Measurements from ENCODE around the gene KLHL34. TPM values are rescaled to one million over a fixed set of nuclear protein-coding genes. Genes with fewer than 3 reads are reported as not detected.

The KLHL34 gene, protein sequence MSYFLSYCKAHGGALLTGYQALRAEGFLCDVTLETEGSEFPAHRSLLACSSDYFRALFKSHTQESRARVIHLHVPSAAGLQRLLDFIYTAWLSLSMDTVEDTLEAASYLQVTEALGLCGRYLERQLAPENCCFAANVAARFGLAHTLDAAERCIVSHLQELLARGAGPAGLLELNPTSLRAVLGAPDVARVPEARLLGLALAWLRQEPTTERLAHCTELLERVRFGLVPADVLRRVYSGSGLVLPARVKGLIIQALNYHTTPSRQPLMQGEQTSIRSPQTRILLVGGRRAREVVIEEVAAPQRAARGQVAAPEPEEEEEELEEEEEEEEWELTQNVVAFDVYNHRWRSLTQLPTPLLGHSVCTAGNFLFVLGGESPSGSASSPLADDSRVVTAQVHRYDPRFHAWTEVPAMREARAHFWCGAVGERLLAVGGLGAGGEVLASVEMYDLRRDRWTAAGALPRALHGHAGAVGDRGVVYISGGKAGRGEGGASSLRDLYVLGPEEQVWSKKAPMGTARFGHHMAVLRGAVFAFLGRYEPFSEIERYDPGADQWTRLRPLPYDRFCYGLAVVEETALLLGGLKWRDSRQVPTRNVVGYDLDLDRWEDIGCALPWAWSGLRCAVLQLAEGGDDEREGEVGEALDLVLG
- not detected for polyA plus RNA-seq

DNA sequence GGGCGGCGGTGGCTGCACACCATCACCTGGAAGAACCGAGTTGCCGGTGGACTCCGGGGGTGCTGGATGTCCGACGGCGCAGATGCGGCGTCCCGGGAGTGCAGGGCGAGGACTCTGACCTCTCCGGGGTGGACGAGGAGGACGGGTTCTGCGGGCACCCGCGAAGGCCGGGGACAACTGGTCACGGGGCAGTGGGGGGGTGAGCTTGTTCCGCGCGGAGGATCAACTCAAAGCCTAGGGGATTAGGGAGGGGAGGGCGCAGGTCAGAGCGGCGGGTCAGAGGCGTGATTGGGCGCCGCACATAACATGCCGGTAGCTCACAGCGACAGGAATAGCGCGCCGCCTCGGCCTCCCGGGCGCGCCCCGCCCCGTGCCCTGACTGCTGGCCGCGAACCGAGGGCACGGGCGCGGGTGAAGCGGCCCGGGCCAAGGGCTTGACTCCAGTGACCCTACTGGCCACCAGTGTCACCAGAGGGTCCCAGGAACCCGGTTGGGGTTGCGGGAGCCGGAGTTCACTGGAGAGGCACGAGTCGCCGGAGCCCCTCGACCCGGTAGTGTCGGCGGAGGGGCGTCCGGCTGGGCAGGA is at the start of gene KLHL34:
KLHL34 (minus strand) TSS at position 179 of the 586 bp plus-strand sequence. CDS start 542 bp downstream, outside the sequence.
- DNase-seq, result no peak
- Mint-ChIP-seq H3K4me3 (no peak within 1 kb of the TSS), H3K9me3 (peaks cover 0 to 3% (median 0%) of the 10 kb centered on the region in 6 donors), H3K4me1 (no peaks in the 10 kb centered on the region), H3K36me3 (no peaks in the 10 kb centered on the region), H3K27ac (no peak within 1 kb of the TSS), H3K27me3 (ENCODE audit: low read depth in 3 of 3) (peaks cover 0 to 5% (median 1%) of the 10 kb centered on the region in 3 donors)

DNA sequence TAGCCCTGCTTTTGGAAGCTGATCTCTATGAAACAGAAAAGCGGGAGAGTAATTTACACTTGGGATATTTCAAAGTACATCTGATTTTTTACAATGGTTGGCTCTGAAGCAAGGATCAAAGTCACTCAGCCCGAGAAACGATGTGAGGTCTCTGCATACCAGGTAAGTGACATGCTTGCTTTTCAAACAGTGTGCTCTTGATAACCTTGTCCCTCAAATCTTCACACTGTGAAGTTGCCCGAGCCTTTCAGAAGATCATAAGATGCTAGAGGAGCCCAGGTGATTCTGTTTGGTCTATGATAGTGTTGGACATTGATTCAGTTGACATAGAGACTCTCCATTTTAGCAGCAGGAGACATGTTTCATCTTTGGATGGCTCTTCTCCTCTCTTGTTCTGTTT is 47.1 kb upstream of the KLHL34 start:
- peaks cover 0 to 5% (median 1%) of the 10 kb centered on the region in 3 donors for H3K27me3 Mint-ChIP-seq (ENCODE audit: low read depth in 3 of 3)
- no peaks in the 10 kb centered on the region for H3K4me1 Mint-ChIP-seq
- no peaks in the 10 kb centered on the region for H3K36me3 Mint-ChIP-seq
- H3K9me3 Mint-ChIP-seq, result peaks cover 0 to 5% (median 0%) of the 10 kb centered on the region in 6 donors
- DNase-seq, result no peak
- no peak overlapping the region for H3K4me3 Mint-ChIP-seq
- no peak overlapping the region for H3K27ac Mint-ChIP-seq

DNA sequence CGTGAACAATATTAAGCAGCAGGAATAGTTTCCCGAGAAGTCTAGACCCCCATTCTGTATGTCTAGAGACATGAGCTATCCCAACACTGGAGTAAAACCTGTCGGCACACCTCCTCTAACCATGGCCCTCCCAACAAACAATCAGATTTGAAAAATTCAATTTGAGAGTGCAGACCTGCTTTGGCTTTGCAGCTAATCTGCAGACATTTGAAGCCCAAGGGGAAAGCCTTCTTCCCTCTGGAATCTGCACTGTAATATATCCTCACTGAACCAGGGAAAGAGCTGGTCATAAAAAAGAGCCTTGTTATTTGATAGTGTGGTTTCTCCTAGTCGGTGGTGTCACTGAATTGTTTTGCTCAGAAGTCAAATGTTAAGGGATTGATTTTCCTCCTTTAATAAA is 44.6 kb upstream of the KLHL34 start:
- Mint-ChIP-seq H3K27me3 (ENCODE audit: low read depth in 3 of 3) (peaks cover 0 to 5% (median 0%) of the 10 kb centered on the region in 3 donors), H3K9me3 (peaks cover 0 to 2% (median 0%) of the 10 kb centered on the region in 6 donors), H3K27ac (no peak overlapping the region), H3K36me3 (no peaks in the 10 kb centered on the region), H3K4me1 (no peaks in the 10 kb centered on the region), H3K4me3 (no peak overlapping the region)
- DNase-seq, result no peak

DNA sequence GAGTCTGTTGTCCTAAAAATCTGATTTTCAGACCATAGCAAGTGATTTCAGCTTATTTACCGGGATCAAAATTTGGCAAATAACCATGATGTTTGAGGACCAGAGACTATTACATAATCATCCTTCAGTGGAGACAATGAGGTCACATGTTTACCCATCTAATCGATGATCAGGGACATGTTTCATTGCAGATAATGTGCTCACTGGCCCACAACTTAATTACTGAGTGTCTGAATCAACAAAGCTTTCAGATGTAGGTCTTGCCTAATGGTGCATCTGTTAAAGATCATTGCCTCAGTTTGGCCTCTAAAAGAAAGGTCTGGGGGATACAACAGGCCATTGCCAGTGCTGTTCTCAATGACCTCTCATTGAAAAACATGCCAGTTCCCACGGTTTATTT is 42.8 kb upstream of the KLHL34 start:
- H3K4me3 Mint-ChIP-seq, result no peak overlapping the region
- no peaks in the 10 kb centered on the region for H3K4me1 Mint-ChIP-seq
- peaks cover 0 to 5% (median 0%) of the 10 kb centered on the region in 3 donors for H3K27me3 Mint-ChIP-seq (ENCODE audit: low read depth in 3 of 3)
- peaks cover 0 to 2% (median 0%) of the 10 kb centered on the region in 6 donors for H3K9me3 Mint-ChIP-seq
- H3K36me3 Mint-ChIP-seq, result no peaks in the 10 kb centered on the region
- no peak overlapping the region for H3K27ac Mint-ChIP-seq
- DNase-seq, result no peak

DNA sequence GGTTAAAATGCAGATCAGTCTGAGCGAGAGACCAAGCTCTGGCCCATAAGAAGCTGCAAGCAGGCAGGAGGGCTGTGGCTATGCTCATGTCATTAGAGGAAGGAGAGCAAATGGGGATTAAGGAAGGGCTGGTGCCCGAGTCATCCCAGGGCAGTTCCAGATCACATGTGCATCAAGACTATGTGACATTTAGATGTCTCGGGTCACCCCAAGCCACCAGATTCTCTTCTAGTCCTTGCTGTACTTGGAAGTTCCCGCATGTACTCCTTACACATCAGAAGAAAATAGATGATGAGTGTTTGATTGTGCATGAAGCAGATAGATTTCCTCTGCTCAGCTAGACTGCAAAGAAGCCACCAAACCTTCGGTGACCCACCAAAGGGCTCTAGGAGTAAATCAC is 42.1 kb upstream of the KLHL34 start:
- no peak for DNase-seq
- no peaks in the 10 kb centered on the region for H3K4me1 Mint-ChIP-seq
- H3K27me3 Mint-ChIP-seq (ENCODE audit: low read depth in 3 of 3), result peaks cover 0 to 5% (median 0%) of the 10 kb centered on the region in 3 donors
- H3K4me3 Mint-ChIP-seq, result no peak overlapping the region
- H3K27ac Mint-ChIP-seq, result no peak overlapping the region
- no peaks in the 10 kb centered on the region for H3K36me3 Mint-ChIP-seq
- peaks cover 0 to 2% (median 0%) of the 10 kb centered on the region in 6 donors for H3K9me3 Mint-ChIP-seq

DNA sequence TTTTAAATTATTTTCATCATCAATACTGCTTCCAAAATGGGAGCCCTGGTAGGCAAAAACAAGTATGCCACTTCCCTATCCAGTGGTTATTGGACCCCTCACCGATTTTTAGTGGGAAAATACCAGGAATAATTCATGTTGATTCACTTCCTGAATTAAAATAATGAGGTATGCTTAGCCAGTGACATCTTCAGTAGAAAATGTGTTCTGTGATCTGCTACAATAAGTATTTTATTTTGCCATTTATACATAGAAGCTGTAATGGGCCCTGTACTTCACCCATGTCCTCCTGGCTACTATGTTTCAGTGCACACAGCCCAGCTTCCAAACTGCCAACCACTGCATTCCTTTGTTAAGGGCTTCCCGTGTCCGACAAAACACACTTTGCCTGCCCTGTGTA is 41.0 kb upstream of the KLHL34 start:
- no peak overlapping the region for H3K27ac Mint-ChIP-seq
- H3K4me1 Mint-ChIP-seq, result no peaks in the 10 kb centered on the region
- H3K27me3 Mint-ChIP-seq (ENCODE audit: low read depth in 3 of 3), result peaks cover 0 to 5% (median 0%) of the 10 kb centered on the region in 3 donors
- peaks cover 0 to 2% (median 0%) of the 10 kb centered on the region in 6 donors for H3K9me3 Mint-ChIP-seq
- H3K4me3 Mint-ChIP-seq, result no peak overlapping the region
- DNase-seq, result no peak
- H3K36me3 Mint-ChIP-seq, result no peaks in the 10 kb centered on the region

DNA sequence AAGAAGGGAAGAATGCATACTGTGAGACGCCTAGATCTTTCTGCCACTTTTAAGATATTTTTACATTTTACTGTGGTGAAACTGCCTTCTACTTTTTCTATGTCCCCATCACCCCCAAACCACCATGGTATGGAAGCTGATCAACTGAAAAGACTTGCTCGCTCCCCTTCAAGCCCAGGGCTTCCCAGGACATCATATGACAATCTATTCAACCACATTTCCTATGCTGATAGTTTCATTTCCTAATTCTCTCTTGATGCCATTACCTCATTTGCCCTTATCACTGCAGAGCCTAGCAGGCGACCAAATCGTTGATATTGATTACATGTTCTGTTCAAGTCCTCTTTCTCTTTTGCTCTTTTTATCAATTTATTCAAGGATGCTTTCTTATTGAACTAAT is 40.1 kb upstream of the KLHL34 start:
- Mint-ChIP-seq H3K27ac (no peak overlapping the region), H3K36me3 (no peaks in the 10 kb centered on the region), H3K4me3 (no peak overlapping the region), H3K27me3 (ENCODE audit: low read depth in 3 of 3) (peaks cover 0 to 5% (median 0%) of the 10 kb centered on the region in 3 donors), H3K9me3 (peaks cover 0 to 2% (median 0%) of the 10 kb centered on the region in 6 donors), H3K4me1 (no peaks in the 10 kb centered on the region)
- DNase-seq, result no peak

DNA sequence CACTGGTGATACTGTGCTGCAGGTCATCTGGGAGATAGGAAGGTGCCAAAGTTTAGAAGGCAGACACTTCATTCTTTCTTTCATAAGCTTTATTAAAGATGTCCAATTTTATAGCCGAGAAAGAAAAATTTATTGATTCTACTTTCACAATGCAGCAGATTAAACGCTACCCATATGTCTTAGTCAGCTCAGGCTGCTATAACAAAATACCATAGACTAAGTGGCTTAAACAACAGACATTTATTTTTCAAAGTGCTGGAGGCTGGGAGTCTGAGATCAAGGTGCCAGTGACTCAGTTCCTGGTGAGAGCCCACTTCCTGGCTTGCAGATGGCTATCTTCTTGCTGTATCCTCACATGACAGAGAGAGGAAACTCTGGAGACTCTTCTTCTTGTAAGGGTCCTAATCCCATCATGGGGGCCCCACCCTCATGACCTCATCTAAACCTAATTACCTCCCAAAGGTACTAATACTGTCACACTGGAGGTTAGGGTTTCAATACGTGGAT is 33.4 kb upstream of the KLHL34 start:
- H3K4me3 Mint-ChIP-seq, result no peak overlapping the region
- no peaks in the 10 kb centered on the region for H3K36me3 Mint-ChIP-seq
- H3K27ac Mint-ChIP-seq, result no peak overlapping the region
- H3K4me1 Mint-ChIP-seq, result no peaks in the 10 kb centered on the region
- no peak for DNase-seq
- H3K9me3 Mint-ChIP-seq, result no peaks in the 10 kb centered on the region
- H3K27me3 Mint-ChIP-seq (ENCODE audit: low read depth in 3 of 3), result peaks cover 0 to 3% (median 1%) of the 10 kb centered on the region in 3 donors

DNA sequence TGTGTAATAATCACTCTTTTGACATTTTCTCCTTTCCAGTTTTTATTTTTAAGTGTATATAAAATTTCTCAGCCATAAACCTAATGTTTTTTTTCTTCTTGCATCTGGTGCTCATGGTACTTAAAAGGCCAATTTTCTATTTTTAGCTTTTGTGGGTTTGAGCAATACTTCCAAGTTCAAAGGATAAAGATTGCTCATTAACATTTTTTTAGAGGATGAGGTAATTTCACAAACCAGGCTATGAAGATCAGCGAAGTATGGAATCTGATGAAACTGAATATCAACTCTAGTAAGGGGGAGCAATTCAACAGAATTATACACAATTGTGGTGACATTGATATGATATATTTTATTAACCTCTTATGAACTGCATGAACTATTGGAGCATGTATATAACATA is 25.8 kb upstream of the KLHL34 start:
- peaks cover 0 to 5% (median 4%) of the 10 kb centered on the region in 3 donors for H3K27me3 Mint-ChIP-seq (ENCODE audit: low read depth in 3 of 3)
- H3K9me3 Mint-ChIP-seq, result no peaks in the 10 kb centered on the region
- no peak for DNase-seq
- H3K4me3 Mint-ChIP-seq, result no peak overlapping the region
- no peak overlapping the region for H3K27ac Mint-ChIP-seq
- no peaks in the 10 kb centered on the region for H3K4me1 Mint-ChIP-seq
- H3K36me3 Mint-ChIP-seq, result no peaks in the 10 kb centered on the region

DNA sequence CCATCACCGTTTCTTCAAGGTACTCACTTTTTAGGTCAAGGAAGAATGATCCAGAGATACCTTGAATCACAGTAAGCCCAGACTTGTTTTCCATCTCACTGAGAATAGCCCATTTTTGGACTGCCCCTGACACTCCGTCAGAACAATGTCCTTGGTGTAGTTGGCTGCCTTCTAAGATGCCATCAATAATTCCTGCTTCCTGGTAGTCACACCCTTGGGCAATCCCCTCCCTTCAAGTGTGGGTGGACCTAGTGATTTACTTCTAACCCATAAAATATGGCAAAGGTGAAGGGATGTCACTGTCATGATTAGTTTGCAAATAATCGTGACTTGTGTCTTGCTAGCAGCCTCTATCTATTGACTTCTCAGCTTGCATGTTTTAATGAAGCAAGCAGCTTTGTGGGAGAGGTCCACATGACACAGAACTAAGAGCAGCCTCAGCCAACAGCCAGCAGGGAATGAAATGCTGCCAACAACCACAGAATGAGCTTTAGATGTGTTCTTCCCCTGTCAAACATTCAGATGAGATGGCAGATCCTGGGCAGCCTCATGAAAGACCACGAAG is 20.0 kb upstream of the KLHL34 start:
- no peak overlapping the region for H3K4me3 Mint-ChIP-seq
- no peak overlapping the region for H3K27ac Mint-ChIP-seq
- DNase-seq, result no peak
- no peaks in the 10 kb centered on the region for H3K4me1 Mint-ChIP-seq
- H3K36me3 Mint-ChIP-seq, result no peaks in the 10 kb centered on the region
- H3K27me3 Mint-ChIP-seq (ENCODE audit: low read depth in 3 of 3), result peaks cover 3 to 4% (median 3%) of the 10 kb centered on the region in 3 donors
- no peaks in the 10 kb centered on the region for H3K9me3 Mint-ChIP-seq

DNA sequence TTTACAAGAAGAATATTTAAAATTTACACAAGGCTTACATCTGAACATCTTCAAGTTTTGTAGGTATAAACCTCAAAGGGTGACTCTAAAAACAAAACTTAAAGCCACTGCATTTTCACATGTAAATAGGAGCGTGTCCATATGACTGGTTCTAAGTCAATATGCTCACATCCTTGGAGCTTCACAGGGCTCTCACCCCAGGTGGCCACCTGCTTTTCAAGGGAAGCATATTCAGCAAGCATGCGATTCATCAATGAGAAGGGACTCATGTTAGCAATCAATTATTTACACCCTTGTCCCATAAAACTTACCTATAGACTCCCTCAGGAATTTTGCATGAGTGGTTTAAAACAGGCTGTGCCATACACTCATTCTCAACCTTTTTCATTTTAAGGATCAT is 17.8 kb upstream of the KLHL34 start:
- Mint-ChIP-seq H3K4me1 (no peaks in the 10 kb centered on the region), H3K27me3 (ENCODE audit: low read depth in 3 of 3) (peaks cover 3 to 7% (median 3%) of the 10 kb centered on the region in 3 donors), H3K27ac (no peak overlapping the region), H3K36me3 (no peaks in the 10 kb centered on the region), H3K9me3 (no peaks in the 10 kb centered on the region), H3K4me3 (no peak overlapping the region)
- DNase-seq, result no peak

DNA sequence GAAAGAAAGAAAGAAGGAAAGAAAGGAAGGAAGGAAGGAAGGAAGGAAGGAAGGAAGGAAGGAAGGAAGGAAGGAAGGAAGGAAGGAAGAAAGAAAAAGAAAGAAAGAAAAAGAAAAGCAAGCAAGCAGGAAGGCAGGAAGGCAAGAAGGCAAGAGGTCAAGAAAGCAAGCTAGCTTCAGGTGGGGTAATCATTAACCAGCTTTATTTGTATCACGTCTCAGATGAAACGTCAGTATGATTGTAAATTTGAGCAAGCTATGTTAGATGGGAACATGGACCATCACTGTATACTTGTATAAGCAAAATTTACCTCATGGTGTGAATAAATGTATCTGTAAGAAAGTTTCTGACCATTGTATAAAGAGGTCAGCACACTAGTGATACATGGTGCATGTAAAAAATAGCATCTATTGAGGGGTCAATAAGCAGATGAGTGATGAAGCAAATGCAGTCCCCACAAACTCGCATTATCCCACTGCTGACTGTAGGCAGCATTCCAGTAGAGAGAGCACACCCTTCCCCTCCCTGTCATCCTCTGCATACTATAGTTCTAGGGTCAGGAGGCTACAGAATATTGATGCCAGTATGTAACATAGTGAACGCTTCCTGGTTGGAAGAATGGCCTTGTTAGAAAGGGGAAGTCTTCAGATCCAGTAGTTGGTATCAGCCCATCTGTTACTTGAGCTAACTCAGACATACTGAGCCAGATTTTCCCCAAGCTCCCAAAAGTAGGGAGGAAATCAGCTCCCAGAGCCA is 16.5 kb upstream of the KLHL34 start:
- no peak overlapping the region for H3K4me3 Mint-ChIP-seq
- H3K27ac Mint-ChIP-seq, result no peak overlapping the region
- no peaks in the 10 kb centered on the region for H3K9me3 Mint-ChIP-seq
- H3K4me1 Mint-ChIP-seq, result no peaks in the 10 kb centered on the region
- no peaks in the 10 kb centered on the region for H3K36me3 Mint-ChIP-seq
- no peak for DNase-seq
- peaks cover 1 to 7% (median 3%) of the 10 kb centered on the region in 3 donors for H3K27me3 Mint-ChIP-seq (ENCODE audit: low read depth in 3 of 3)

DNA sequence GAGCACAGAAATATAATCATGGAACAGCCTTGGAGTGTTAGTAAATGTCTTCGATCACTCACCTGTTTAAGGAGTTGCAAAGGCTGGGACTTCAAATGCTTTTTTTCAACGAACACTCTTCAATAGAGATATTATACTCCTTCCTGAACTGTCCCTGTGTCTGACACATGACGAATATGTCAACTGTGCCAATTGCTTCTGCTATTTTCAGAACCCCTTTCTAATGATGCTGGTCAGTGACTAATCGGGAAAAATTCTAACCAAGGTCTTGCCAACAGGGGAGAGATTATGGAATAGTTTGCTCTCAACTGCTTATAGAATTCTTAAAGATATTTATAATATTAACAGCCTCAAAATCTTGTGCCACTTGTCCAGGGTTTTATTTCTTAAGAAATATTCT is 8.5 kb upstream of the KLHL34 start:
- Mint-ChIP-seq H3K4me3 (no peak overlapping the region), H3K27ac (no peak overlapping the region), H3K36me3 (no peaks in the 10 kb centered on the region), H3K27me3 (ENCODE audit: low read depth in 3 of 3) (peaks cover 0 to 7% (median 2%) of the 10 kb centered on the region in 3 donors), H3K4me1 (no peaks in the 10 kb centered on the region), H3K9me3 (peaks cover 0 to 1% (median 0%) of the 10 kb centered on the region in 6 donors)
- no peak for DNase-seq
